IMR-90 (cell line): ENCODE results near the gene P3R3URF. TPM values are rescaled to one million over a fixed set of nuclear protein-coding genes. Genes with fewer than 3 reads are reported as not detected.

ENCODE experiments used
- ATAC-seq: fragments of 200-7000 bp; cut with Tn5 transposase; 2 replicates; pipeline ENCODE4 v1.9.1; 2020; ENCODE audit warnings: low read depth, mild to moderate bottlenecking, moderate library complexity
- BruUV-seq: library from RNA; stranded (reverse); fragments of 400-500 nt; replicated peaks from 2 replicates; lab custom pipeline; 2021; lab: Mats Ljungman, UMichigan
- CTCF ChIA-PET: fragments of 300-600 bp; formaldehyde crosslinking; extraction: SDS; loops from one replicate; lab custom pipeline; 2021; ENCODE audit warnings: antibody characterized with exemption; lab: Yijun Ruan, JAX
- POLR2A ChIA-PET: fragments of 300-600 bp; sonication (Branson Sonifier 250); formaldehyde crosslinking; loops from one replicate; lab custom pipeline; 2022; ENCODE audit warnings: antibody characterized with exemption; ENCODE audit not compliant: unreplicated experiment; lab: Charles Lee
- DNase-seq: peaks from one replicate; pipeline ENCODE4 v3.0.0; 2013
- H2AFZ ChIP-seq: replicated peaks from 2 replicates; pipeline ENCODE3; 2013; ENCODE audit warnings: low read length, mild to moderate bottlenecking; ENCODE audit not compliant: poor library complexity
- H2AK5ac ChIP-seq: 2 replicates; pipeline ENCODE4 v1.6.1; 2013; ENCODE audit warnings: low read depth, low read length, inconsistent platforms
- H2AK9ac ChIP-seq: replicated peaks from 2 replicates; pipeline ENCODE3; 2013; ENCODE audit warnings: mild to moderate bottlenecking, low read depth, low read length, moderate library complexity; ENCODE audit not compliant: poor library complexity
- H2BK120ac ChIP-seq: 2 replicates; pipeline ENCODE4 v1.6.1; 2013; ENCODE audit warnings: low read depth, low read length, inconsistent platforms
- H2BK15ac ChIP-seq: 3 replicates; pipeline ENCODE4 v1.6.1; 2013; ENCODE audit warnings: low read depth, low read length, inconsistent platforms
- H2BK20ac ChIP-seq: 2 replicates; pipeline ENCODE4 v1.6.1; 2013; ENCODE audit warnings: low read depth, mild to moderate bottlenecking, inconsistent platforms, low read length, moderate library complexity
- H2BK5ac ChIP-seq: 2 replicates; pipeline ENCODE4 v1.6.1; 2013; ENCODE audit warnings: mild to moderate bottlenecking, low read depth, low read length, inconsistent platforms; ENCODE audit not compliant: poor library complexity, severe bottlenecking
- H3K14ac ChIP-seq: replicated peaks from 2 replicates; pipeline ENCODE4 v1.6.1; 2013; ENCODE audit warnings: low read depth, low read length, inconsistent platforms
- H3K18ac ChIP-seq: 2 replicates; pipeline ENCODE4 v1.6.1; 2013; ENCODE audit warnings: low read depth, low read length, control low read depth
- H3K23ac ChIP-seq: 2 replicates; pipeline ENCODE4 v1.6.1; 2013; ENCODE audit warnings: low read depth, low read length, inconsistent platforms
- H3K27ac ChIP-seq: 2 replicates; pipeline ENCODE4 v1.5.1; 2013; ENCODE audit warnings: mild to moderate bottlenecking, control low read depth, low read length; ENCODE audit not compliant: insufficient read depth
- H3K27me3 ChIP-seq: 2 replicates; pipeline ENCODE4 v1.6.1; 2013; ENCODE audit warnings: low read length; ENCODE audit not compliant: control insufficient read depth, insufficient read depth
- H3K36me3 ChIP-seq: 2 replicates; pipeline ENCODE4 v1.6.1; 2013; ENCODE audit warnings: low read length, mixed read lengths; ENCODE audit not compliant: control insufficient read depth, insufficient read depth
- H3K4ac ChIP-seq: 2 replicates; pipeline ENCODE4 v1.6.1; 2013; ENCODE audit warnings: low read depth, low read length, inconsistent platforms
- H3K4me1 ChIP-seq: 2 replicates; pipeline ENCODE4 v1.6.1; 2013; ENCODE audit warnings: low read length, mixed read lengths; ENCODE audit not compliant: control insufficient read depth, insufficient read depth
- H3K4me2 ChIP-seq: 2 replicates; pipeline ENCODE4 v1.6.1; 2013; ENCODE audit warnings: low read depth, mild to moderate bottlenecking, control low read depth, low read length, moderate library complexity
- H3K4me3 ChIP-seq: 2 replicates; pipeline ENCODE4 v1.5.1; 2013; ENCODE audit warnings: low read depth, mild to moderate bottlenecking, control low read depth, low read length, moderate library complexity; ENCODE audit not compliant: insufficient read depth
- H3K56ac ChIP-seq: 2 replicates; pipeline ENCODE4 v1.6.1; 2013; ENCODE audit warnings: low read length, inconsistent platforms; ENCODE audit not compliant: insufficient read depth; ENCODE audit errors: extremely low read depth
- H3K79me1 ChIP-seq, 2 experiments: 2 replicates each; pipeline ENCODE4 v1.6.1; 2013; ENCODE audit warnings: low read length in 2 of 2, inconsistent platforms in 1 of 2, low read depth in 1 of 2
- H3K9ac ChIP-seq: 2 replicates; pipeline ENCODE4 v1.6.1; 2013; ENCODE audit warnings: low read depth, low read length, control low read depth
- H3K9me1 ChIP-seq: 2 replicates; pipeline ENCODE4 v1.6.1; 2013; ENCODE audit warnings: low read length, inconsistent platforms; ENCODE audit not compliant: insufficient read depth
- H3K9me3 ChIP-seq: 2 replicates; pipeline ENCODE4 v1.6.1; 2013; ENCODE audit warnings: low read length; ENCODE audit not compliant: control insufficient read depth, insufficient read depth
- H4K20me1 ChIP-seq: 2 replicates; pipeline ENCODE4 v1.6.1; 2013; ENCODE audit warnings: low read length, inconsistent platforms; ENCODE audit not compliant: insufficient read depth
- H4K5ac ChIP-seq: 2 replicates; pipeline ENCODE4 v1.6.1; 2013; ENCODE audit warnings: mild to moderate bottlenecking, low read depth, low read length, control low read depth
- H4K8ac ChIP-seq, 2 experiments: 2 replicates each; pipeline ENCODE4 v1.6.1; 2013; ENCODE audit warnings: low read depth in 2 of 2, low read length in 2 of 2, control low read depth in 1 of 2, inconsistent platforms in 1 of 2
- H4K91ac ChIP-seq: 2 replicates; pipeline ENCODE4 v1.6.1; 2013; ENCODE audit warnings: low read depth, low read length, inconsistent platforms; ENCODE audit not compliant: insufficient read depth
- BHLHE40 ChIP-seq: fragments of 150-350 bp; IDR thresholded peaks from 2 replicates; pipeline ENCODE4 v1.6.1; 2016; ENCODE audit warnings: mild to moderate bottlenecking, low read depth, low read length
- CHD1 ChIP-seq: IDR thresholded peaks from 2 replicates; pipeline ENCODE4 v1.6.1; 2012; ENCODE audit warnings: low read depth, low read length, improper control_type of control experiment
- CTCF ChIP-seq: conservative IDR thresholded peaks from 2 replicates; pipeline ENCODE4 v1.5.1; 2012; ENCODE audit warnings: mild to moderate bottlenecking, low read depth, low read length, improper control_type of control experiment
- ELK1 ChIP-seq: fragments of 150-350 bp; IDR thresholded peaks from 2 replicates; pipeline ENCODE4 v1.6.1; 2016; ENCODE audit warnings: low read depth, mild to moderate bottlenecking, low read length, moderate library complexity, borderline replicate concordance
- MAFK ChIP-seq: IDR thresholded peaks from 2 replicates; pipeline ENCODE4 v1.6.1; 2012; ENCODE audit warnings: low read depth, low read length, improper control_type of control experiment
- MAZ ChIP-seq: IDR thresholded peaks from 2 replicates; pipeline ENCODE4 v1.6.1; 2012; ENCODE audit warnings: low read depth, mild to moderate bottlenecking, low read length, improper control_type of control experiment, moderate library complexity, borderline replicate concordance
- MXI1 ChIP-seq: IDR thresholded peaks from 2 replicates; pipeline ENCODE4 v1.6.1; 2012; ENCODE audit warnings: low read depth, mild to moderate bottlenecking, low read length, moderate library complexity, borderline replicate concordance
- NFE2L2 ChIP-seq: fragments of 150-350 bp; IDR thresholded peaks from 2 replicates; pipeline ENCODE4 v1.6.1; 2016; ENCODE audit warnings: low read depth, mild to moderate bottlenecking, low read length
- RAD21 ChIP-seq: IDR thresholded peaks from 2 replicates; pipeline ENCODE4 v1.6.1; 2012; ENCODE audit warnings: low read length, improper control_type of control experiment
- RCOR1 ChIP-seq: IDR thresholded peaks from 2 replicates; pipeline ENCODE4 v1.6.1; 2012; ENCODE audit warnings: mild to moderate bottlenecking, low read length, improper control_type of control experiment; ENCODE audit not compliant: insufficient replicate concordance
- RFX5 ChIP-seq: IDR thresholded peaks from 2 replicates; pipeline ENCODE4 v1.8.0; 2012; ENCODE audit warnings: low read depth, mild to moderate bottlenecking, low read length, moderate library complexity
- SMC3 ChIP-seq: fragments of 150-350 bp; IDR thresholded peaks from 2 replicates; pipeline ENCODE4 v1.6.1; 2016; ENCODE audit warnings: low read depth, mild to moderate bottlenecking, antibody characterized with exemption, low read length, moderate library complexity
- USF2 ChIP-seq: fragments of 150-350 bp; IDR thresholded peaks from 2 replicates; pipeline ENCODE4 v1.6.1; 2017; ENCODE audit warnings: mild to moderate bottlenecking, antibody characterized with exemption, low read length, low read depth
- WGBS, 2 experiments: methylation state at CpG; one replicate each; pipeline versions ENCODE4 v1.1.5 to v1.1.7; 2013; ENCODE audit warnings: missing lambda C conversion rate in 2 of 2; ENCODE audit not compliant: insufficient read length in 1 of 2; ENCODE audit errors: extremely low coverage in 2 of 2; 5-methylcytosine and 5-hydroxymethylcytosine counted together
- dilution Hi-C: fragments of 300-500 bp; cut with HindIII; formaldehyde crosslinking; loops from one replicate; pipeline ENCODE4 v1.14.3; 2018; ENCODE audit warnings: low sequenced_read_pairs; ENCODE audit not compliant: unreplicated experiment
- in situ Hi-C: fragments of 300-500 bp; cut with MboI; formaldehyde crosslinking; loops from 3 replicates; pipeline ENCODE4 v1.14.3; 2019; ENCODE audit warnings: low sequenced_read_pairs, inconsistent platforms, mixed read lengths
- intact Hi-C: fragments of 100-400 bp; cut with micrococcal nuclease; formaldehyde crosslinking; loops from 2 replicates; pipeline ENCODE4 v1.10.0; 2022
- polyA plus RNA-seq, 3 experiments: library from polyadenylated mRNA; depleted of rRNA; stranded (reverse); fragments of >200 nt; gene quantifications; 2 replicates each; pipeline ENCODE4 v1.2.3, GENCODE V29; 2012; ENCODE audit warnings: low replicate concordance in 1 of 3
- total RNA-seq: library from RNA; depleted of rRNA; stranded (reverse); fragments of >200 nt; gene quantifications from 2 replicates; pipeline ENCODE4 v1.2.3, GENCODE V29; 2012

The P3R3URF gene
- total and polyA plus RNA-seq, 2 of the 4 experiments (the other 2 are of a cell fraction), result not detected

- Histone ChIP-seq H3K27ac (peak within 1 kb of the TSS; percentile 97), H3K36me3 (no peaks in the 10 kb centered on the region), H2AK9ac (peak within 1 kb of the TSS; percentile 93), H3K23ac (peak within 1 kb of the TSS; percentile 100), H4K20me1 (peaks cover 3% of the 10 kb centered on the region; the same call in 1 of the 2 replicates), H2BK15ac (peak within 1 kb of the TSS; percentile 100; the same call in 2 of the 3 replicates), H4K5ac (peak within 1 kb of the TSS; percentile 96), H2AFZ (peak within 1 kb of the TSS; percentile 97), H3K9me1 (0 out of 2 replicates have a peak, but pooled peaks cover 4% of the 10 kb centered on the region), H3K79me1 (peaks cover 3 to 18% of the 10 kb centered on the region in 2 experiments; a peak in 2 of 4 replicates), H2BK5ac (peak within 1 kb of the TSS; percentile 98), H4K8ac (peak within 1 kb of the TSS; percentile 98 to 99), H3K4me3 (peak within 1 kb of the TSS; percentile 56), H3K14ac (peak within 1 kb of the TSS; percentile 100), H2BK120ac (peak within 1 kb of the TSS; percentile 100), H3K4me1 (peaks cover 5% of the 10 kb centered on the region), H3K9ac (peak within 1 kb of the TSS; percentile 96), H3K56ac (peak within 1 kb of the TSS; percentile 100), H2AK5ac (peak within 1 kb of the TSS; percentile 90), H3K4ac (peak within 1 kb of the TSS; percentile 100), H3K9me3 (no peaks in the 10 kb centered on the region), H3K18ac (peak within 1 kb of the TSS; percentile 98), H2BK20ac (peak within 1 kb of the TSS; percentile 100), H4K91ac (peak within 1 kb of the TSS; percentile 100), H3K4me2 (peak within 1 kb of the TSS; percentile 86), H3K27me3 (no peaks in the 10 kb centered on the region)
- peak; percentile 93 for ATAC-seq
- in situ Hi-C loops (no loop called here), dilution Hi-C loops (no loop called here), intact Hi-C loops (loop anchor here (1.0 kb wide), 1 partner anchor 95 kb away; no protein-coding TSS in a partner anchor)
- DNase-seq, result peak; percentile 99
- 2% methylated on average over 19 of the region's 55 CpGs; no CpG with 5 or more reads in 1 of the 2 experiments for WGBS, 2 experiments
- BruUV-seq, result no TSS peak
- CTCF ChIA-PET, result interaction anchor here (0.5 kb wide), 1 partner anchor 44 kb away, joined by 5 read pairs; no protein-coding TSS in a partner anchor
- POLR2A ChIA-PET, result interaction anchor here (0.7 to 0.9 kb wide), 2 partner anchors 9 to 65 kb away, joined by 3 read pairs; partner anchors contain the start of gene POMGNT1
- TF ChIP-seq RAD21 (no peak), USF2 (peak; percentile 15; the same call in 1 of the 2 replicates), ELK1 (no peak), MAFK (peak; percentile 9; the same call in 1 of the 2 replicates), RFX5 (peak; percentile 87), MAZ (peak; percentile 92), MXI1 (no peak; the same call in 1 of the 2 replicates), BHLHE40 (peak; percentile 98), NFE2L2 (no peak), CTCF (no peak), SMC3 (no peak), RCOR1 (no peak), CHD1 (peak; percentile 99)
Observed at GRCh38 chr1:46132529-46133180, 43.6 kb downstream of the P3R3URF start, which contains the start of gene PIK3R3. TSS of gene PIK3R3 (minus strand) at chr1:46132629. CDS start at chr1:46131952, 677 bp downstream.
